UCSD-AML1 (cell line): ENCODE data around the gene GPS2.

Experiments
- DNase-seq: peaks from one replicate; lab custom pipeline; 2025; ENCODE audit not compliant: unreplicated experiment; lab: John Stamatoyannopoulos, UW

GPS2 gene

DNA sequence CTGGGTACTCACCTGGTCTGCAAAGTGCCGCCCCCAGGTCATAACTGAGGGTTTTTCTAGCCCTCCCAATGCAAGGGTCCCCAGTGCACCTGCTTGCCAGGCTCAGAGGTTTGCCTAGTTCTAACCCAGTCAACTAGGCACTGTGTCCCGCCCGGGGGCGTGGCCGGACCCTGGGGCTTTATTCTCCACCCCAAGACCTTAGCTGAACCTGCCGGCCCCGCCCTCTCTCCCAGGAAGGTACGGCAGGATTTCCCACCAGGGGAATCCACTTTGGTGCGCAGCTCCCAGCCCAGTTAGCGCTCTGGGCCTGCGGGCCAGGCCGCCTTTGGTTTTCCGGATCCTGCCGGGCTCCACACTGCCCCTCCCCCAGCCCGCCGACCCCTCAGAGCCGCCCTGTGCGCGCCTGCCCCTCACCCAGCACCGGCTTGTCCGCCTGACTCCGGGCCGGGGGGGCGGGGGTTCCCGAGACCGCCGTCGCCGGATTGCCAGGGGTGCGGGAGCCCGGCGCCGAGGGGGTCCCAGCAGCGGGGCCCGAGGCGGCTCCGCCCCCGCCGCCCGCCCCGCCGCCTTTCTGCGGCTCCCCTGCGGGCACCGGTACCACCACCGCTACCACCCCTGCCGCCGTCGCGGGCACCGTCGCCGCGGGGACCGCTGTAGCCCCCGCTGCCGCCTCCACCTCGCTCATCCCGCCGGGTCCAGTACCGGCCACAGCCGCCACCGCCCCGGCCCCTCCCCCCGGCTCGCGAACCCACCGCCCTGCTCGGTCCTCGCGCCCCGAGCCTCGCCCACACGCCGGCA, 21.1 kb downstream of the GPS2 start:
- no peak for DNase-seq

DNA sequence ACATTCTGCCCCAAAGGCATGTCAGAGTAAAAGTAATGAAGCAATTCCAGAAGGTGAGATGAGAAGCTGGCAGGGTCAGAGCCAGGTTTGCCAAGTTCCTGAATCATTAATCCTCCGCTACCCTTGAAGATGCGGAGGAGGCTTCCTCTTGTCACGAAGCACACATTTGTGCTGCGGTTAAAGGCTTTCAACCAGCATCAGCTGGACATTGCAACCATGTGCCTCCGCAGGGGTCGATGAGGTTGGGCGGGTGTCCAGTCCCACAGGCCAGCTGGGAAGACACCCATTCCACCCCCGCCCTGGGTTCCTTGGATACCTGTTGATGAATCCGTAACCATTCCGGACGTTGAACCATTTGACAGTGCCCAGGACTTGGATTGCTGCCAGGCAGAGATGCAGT, 22.0 kb downstream of the GPS2 start:
- DNase-seq = no peak

DNA sequence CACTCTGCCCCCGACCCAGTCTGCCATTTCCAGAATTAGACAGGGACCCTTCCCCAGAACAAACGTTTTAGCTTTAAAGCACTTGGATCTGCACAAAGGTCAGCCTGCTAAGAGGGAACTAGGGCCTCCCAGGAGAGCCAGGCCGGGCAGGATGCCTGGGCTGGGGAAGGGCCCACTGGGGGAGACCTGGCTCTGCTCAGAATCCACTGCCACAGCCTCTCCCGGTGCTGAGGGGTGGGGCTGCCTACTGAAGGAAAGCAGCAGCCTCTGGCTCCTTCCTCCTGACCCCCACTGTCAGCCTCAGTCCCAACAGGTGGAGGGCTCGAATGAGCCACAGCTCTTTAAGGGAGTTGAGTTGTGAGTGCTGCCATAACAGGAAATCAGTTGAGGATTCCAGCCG, 22.4 kb downstream of the GPS2 start:
- DNase-seq = no peak

DNA sequence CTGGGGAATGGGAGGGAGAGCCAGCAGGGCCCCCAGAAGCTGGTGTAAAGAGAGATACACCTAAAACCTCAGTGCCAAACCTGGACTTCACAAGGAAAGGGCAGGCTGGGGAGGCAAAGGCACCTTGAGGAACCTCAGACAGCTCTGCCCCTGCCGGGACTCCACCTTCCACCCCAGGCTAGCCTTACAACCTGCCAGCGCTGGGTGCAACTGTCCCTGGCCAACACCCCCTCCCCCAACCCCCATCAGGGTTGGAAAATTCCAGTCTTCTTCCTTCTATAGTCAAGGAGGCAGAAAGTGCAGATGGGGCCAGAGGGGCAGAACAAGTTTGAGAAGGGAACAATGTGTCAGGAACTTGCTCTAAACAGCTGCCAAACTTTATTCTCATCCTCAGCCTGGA, 23.0 kb downstream of the GPS2 start:
- DNase-seq = no peak

DNA sequence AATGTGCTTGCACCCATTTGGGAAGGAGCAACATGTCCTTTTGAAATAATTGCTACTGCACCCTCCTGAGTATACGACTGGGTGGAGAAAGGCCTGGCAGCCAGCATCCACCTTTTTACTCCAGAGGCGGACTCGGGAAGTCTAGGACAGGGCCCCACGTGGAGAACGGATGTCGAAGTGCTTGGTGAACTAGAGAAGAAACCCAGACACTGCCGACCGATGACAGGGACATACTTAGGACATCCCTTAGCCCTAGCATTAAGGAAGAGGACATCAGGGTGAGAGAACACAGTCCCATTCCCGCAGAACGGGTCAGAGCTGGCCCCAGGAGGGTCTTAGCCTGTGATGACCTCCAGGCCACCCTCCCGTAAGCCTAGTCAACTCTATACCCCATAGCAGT, 24.5 kb downstream of the GPS2 start:
- DNase-seq = no peak

GRCh38 chr17:7290166-7290565, 25.0 kb downstream of the GPS2 start:
- no peak for DNase-seq

DNA sequence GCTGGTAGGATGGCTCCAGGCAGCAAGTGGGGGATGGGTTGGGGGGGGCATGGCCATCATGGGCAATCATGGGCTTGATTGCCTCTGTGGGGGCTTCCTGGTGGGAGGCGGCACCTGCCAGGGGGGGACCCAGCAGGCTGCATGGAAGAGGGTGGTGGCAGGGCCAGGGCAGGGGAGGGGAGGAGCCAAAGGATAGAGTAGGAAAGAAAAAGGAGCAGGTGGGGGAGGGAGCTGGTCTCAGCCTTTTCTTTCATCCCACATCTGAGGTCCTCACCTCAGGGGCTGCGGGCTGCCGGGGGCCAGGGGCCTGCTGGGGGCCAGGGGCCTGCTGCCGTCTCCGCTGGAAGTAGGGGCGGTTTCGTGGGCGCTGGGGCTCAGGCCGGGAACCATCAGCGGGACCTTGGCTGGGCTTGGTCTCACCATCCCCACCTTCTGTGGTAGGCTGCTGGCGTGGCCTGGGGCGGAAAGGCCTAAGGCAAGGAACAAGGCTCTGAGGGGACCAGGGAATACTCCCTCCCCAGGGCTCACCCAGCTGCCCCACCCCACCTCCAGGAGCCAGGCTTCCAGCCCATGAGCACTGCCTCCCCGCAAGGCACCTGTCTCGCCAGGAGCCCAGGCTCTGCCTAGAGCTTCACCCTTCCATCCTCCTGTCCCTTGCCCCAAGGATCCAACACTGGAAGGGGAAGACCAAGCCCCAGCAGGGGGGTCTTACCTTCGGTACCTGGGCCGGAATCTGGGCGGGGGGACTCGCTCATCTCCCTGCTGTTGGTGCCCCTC, 25.7 kb downstream of the GPS2 start:
- DNase-seq = no peak

DNA sequence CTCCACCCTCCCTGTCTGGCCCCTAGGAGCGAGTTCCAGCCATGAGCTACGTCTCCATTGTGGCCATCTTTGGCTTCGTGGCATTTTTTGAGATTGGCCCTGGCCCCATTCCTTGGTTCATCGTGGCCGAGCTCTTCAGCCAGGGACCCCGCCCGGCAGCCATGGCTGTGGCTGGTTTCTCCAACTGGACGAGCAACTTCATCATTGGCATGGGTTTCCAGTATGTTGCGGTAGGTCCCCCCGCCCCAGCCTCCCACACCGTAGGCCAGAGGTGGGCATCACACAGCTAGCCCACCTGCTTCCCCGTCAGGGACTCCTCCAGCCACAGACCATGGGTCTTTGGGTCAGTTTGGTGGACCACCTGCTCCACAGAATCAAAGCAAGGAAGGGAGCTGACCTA, 29.5 kb downstream of the GPS2 start:
- no peak for DNase-seq

- DNase-seq = no peak
Measured at GRCh38 chr17:7284911-7285310, 30.2 kb downstream of the GPS2 start.

- no peak for DNase-seq
Measured at GRCh38 chr17:7283471-7284216, 31.5 kb downstream of the GPS2 start.

- no peak for DNase-seq
Measured at GRCh38 chr17:7282752-7283321, 32.3 kb downstream of the GPS2 start.

DNA sequence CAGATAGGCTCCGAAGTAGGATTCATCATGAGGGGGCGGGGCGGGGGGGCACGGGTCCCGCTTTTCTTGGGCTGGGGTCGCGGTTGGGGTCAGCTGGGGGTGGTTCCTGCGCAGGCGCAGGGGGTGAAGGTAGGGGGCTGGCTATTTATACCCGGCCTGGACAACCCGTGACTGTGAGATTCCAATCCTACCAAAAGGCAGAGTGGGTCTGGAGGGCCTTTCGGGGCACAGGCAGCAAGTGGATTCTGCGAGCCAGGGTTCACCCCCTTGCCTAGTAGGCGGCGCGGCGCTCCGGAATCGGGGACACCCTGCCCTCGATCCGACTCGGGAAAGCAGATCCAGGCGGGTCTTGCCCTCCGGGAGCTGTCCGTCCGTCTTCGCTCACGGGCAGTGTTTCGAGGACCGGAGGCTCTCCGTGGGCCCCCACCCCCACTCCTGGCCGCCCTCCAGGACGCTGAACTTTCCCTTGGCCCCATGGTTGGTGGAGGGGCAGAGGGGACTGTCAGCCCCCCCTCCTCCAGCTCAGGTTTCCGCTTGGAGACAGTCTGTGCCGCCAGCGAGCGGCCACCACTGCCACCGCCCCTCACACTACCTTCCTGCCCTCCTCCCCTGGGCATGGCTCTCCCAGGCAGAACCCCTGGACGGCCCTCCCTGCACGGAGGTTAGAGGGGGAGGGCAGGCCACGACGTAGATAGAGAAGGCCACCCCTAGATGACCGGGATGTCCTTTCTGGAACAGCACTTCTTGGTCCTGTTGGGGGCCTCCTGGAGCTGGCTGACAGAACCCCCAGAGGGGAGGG, 33.0 kb downstream of the GPS2 start:
- DNase-seq = no peak

DNA sequence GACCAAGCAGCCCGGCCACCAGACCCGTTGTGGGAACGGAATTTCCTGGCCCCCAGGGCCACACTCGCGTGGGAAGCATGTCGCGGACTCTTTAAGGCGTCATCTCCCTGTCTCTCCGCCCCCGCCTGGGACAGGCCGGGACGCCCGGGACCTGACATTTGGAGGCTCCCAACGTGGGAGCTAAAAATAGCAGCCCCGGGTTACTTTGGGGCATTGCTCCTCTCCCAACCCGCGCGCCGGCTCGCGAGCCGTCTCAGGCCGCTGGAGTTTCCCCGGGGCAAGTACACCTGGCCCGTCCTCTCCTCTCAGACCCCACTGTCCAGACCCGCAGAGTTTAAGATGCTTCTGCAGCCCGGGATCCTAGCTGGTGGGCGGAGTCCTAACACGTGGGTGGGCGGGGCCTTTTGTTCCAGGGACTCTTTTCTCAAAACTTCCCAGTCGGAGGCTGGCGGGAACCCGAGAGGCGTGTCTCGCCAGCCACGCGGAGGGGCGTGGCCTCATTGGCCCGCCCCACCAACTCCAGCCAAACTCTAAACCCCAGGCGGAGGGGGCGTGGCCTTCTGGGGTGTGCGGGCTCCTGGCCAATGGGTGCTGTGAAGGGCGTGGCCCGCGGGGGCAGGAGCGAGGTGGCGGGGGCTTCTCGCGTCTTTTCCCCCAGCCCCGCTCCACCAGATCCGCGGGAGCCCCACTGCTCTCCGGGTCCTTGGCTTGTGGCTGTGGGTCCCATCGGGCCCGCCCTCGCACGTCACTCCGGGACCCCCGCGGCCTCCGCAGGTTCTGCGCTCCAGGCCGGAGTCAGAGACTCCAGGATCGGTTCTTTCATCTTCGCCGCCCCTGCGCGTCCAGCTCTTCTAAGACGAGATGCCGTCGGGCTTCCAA, 33.8 kb downstream of the GPS2 start, which contains the start of gene SLC2A4:
TSS of gene SLC2A4 (plus strand) at position 645 of the 879 bp plus-strand sequence. CDS start at position 862, 217 bp downstream.
- DNase-seq = peak; percentile 96

- DNase-seq = peak; percentile 86
Measured at GRCh38 chr17:7280519-7281073, 34.6 kb downstream of the GPS2 start.

DNA sequence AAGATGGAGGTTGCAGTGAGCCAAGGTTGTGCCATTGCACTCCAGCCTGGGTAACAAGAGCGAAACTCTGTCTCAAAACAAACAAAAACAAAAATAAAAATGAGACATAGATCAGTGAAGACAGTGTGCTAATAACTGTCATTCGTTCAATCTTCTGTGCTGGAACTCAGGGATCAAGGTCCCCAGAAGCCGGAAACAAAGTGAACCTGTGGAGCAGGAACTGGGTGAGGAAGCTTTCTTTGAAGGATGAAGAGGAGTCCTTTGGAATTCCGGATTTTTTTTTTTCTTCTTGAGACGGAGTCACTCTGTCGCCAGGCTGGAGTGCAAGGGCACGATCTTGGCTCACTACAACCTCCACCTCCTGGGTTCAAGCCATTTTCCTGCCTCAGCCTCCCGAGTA, 35.7 kb downstream of the GPS2 start:
- no peak for DNase-seq

- no peak for DNase-seq
Measured at GRCh38 chr17:7266784-7267183, 48.4 kb downstream of the GPS2 start.

- no peak for DNase-seq
Measured at GRCh38 chr17:7263801-7264078, 51.4 kb downstream of the GPS2 start.

DNA sequence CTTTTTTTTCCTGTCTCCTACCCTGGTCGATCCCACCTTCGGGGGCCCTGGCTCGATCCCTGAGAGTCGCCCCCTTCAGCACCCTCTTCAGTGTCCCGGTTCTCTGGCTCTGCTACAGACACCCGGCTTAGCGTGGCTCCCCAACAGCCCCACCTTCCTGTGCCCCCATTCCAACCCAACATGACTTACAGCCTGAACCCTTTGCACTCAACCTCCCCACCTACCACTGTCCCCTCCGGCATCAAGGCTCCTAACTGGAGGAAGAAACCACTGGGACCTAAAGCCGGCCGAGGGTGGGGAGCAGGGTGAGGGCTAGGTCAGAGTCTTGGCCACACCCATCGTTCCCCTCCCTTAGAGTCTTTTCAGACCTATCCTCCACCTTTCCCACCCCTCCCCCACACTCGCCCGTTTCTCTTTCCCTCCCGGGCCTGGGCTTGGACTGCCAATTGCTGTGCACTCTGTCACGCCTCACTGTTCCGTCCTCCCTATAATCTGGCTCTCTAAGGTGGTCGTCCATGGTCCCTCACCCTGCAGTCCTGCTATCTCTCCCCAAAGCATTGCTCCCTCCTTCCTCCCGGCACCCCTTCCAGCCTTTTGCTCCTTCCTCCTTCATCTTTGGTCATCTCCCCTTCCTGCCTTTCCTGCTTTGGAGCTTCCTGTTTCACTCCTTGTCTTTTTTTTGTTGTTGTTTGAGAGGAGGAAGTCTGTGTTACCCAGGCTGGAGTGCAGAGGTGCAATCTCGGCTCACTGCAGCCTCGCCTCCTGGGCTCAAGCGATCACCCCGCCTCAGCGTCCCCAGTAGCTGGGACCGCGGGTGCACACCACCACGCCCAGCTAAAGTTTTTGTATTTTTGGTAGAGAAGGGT, 52.0 kb downstream of the GPS2 start:
- DNase-seq = peak; percentile 44
